ENCODE results near the gene UTP3.
A peak's percentile ranks its signal among the peaks of the same experiment; 100 is the strongest.
"Not testable (repeated sequence)": the region's sequence is repeated elsewhere in the genome, so short reads cannot be mapped to it uniquely, and the experiment has no call there.

Gene UTP3

GRCh38 chr4:70718811-70719604 is 30.7 kb downstream of the UTP3 start:
- DNase-seq (ENCODE audit: low spot score) = no peak

DNA sequence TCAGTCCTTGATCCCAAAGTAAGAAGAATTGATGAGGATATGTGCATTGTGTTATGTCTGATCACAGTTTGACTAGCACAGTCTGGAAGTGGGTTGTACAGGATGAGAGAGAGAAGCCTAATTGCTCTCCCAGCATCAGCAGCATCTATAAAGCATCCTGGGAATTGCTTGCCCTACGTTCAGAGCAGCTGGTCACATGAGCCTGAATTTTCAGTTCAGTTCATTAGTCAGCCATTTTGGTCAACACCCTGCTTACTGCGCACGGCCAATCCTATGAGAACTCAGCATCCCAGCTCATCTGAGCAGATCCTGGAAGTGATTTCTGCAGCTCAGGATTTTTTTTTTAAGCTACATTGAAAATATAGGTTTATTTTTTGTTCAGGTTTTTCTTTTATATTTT is 33.4 kb downstream of the UTP3 start, which contains the start of gene RUFY3:
RUFY3 (plus strand) TSS at position 218 of the 400 bp plus-strand sequence. CDS start 610 bp downstream, outside the sequence.
- peak; percentile 93 for DNase-seq (ENCODE audit: low spot score)

DNA sequence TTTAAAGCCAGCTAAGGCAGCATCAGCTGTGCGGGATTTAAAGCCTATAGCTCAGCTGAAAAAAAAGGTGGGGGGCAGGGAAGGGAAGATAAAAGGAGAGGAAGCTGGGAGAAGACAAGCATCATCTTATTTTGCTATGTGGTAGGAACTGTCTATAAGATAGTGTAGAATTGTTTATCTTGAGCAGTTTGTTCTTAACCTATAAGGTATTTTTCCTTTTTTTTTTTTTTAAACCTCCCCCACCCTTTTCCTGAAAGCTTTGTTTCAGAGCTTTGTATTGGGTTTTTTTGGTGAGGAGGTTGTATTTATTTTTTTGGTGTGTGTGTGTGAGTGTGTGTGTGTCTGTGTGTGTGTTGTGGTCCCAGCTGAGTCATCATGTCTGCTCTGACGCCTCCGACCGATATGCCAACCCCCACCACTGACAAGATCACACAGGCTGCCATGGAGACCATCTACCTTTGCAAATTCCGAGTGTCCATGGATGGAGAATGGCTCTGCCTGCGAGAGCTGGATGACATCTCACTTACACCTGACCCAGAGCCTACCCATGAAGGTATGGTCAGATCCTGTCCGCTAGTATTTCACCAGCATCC is 34.0 kb downstream of the UTP3 start:
- DNase-seq (ENCODE audit: low spot score) = peak; percentile 66

- no peak for DNase-seq (ENCODE audit: low spot score)
These were observed 36.1 kb downstream of the UTP3 start for GRCh38 chr4:70724463-70724862.

- DNase-seq (ENCODE audit: low spot score) = no peak
These were observed 37.3 kb downstream of the UTP3 start for GRCh38 chr4:70725633-70726032.

GRCh38 chr4:70726515-70726914 is 38.2 kb downstream of the UTP3 start:
- DNase-seq (ENCODE audit: low spot score) = not testable (repeated sequence)

- no peak for DNase-seq (ENCODE audit: low spot score)
These were observed 39.8 kb downstream of the UTP3 start for GRCh38 chr4:70728091-70728490.

DNA sequence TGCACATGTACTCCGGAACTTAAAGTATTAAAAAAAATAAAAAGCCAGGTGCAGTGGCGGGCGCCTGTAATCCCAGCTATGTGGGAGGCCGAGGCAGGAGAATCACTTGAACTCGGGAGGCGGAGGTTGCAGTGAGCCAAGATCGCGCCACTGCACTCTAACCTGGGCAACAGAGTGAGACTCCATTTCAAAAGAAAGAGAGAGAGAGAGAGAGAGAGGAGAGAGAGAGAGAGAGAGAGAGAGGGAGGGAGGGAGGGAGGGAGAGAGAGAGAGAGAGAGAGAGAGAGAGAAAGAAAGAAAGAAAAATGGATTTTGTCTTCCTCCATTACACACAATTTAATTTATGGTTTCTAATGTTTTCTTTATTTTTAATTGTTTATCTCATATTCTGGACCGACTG is 44.5 kb downstream of the UTP3 start:
- DNase-seq (ENCODE audit: low spot score) = not testable (repeated sequence)

DNA sequence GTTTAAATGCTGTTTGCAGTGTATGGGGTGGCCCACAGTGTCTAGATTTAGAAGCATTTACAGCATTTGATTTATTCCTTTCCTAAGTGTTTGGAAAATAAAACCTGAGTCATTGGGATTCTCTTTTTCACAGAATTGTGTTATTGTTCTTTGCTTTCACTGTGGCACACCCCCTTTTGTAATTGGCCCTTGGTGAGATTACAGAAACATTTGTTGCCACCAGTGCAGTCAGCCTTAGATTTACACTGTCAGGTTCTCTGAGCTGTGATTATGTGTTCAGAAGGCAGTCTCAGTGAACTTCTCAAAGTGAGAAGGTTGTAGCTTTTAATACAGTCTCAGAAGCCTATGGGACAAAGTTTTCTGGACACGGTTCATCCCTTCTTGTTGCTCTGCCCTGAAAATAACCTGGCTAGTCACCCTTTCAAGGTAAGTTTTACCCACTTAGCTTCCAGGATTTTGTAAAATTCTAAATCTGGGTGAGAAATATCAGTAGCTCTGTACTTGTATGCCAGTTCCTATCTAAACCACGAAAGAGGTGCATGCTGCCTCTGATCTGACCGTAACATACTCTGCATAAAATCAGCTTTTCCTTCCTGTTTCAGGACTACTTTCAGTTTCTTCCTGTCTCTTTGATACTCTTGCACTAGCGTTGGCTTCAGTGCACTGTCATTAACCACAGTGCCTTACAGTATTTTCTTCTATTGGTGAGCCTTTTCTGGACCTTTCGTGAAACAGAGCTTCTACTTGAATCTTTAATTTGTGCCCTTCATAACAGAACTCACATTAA is 46.0 kb downstream of the UTP3 start:
- peak; percentile 55 for DNase-seq (ENCODE audit: low spot score)

DNA sequence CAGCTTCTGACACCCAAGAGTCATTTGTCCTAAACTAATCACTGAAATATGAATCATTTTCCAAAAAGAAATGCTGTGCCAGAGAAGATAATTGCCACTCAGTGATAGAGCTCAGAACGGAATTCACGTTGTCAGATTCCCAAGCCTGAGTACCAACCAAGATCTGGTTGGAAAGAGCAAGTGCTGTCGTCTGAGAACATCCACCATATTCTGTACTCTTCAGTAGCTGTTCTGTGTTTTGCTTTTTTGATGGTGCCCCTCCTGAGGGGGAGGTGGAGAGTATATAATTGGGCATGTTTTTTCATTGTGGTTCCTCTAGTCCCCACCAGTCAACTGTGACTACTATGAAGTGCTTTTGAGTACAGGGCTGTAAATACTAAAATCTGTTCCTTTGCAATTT is 46.6 kb downstream of the UTP3 start:
- DNase-seq (ENCODE audit: low spot score) = no peak

DNA sequence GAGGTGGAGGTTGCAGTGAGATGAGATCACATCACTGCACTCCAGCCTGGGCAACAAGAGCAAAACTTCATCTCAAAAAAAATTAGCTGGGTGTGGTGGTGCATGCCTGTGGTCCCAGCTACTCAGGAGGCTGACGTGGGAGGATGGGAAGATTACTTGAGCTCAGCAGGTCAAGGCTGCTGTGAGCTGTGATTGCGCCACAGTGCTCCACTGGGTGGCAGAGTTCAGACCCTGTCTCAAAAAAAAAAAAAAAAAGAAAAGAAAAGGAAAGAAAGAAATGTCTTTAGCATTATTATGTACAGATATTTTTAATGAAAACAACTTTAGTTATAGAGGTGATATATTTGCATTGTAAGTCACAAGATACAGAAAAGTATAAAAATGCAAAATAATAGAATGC is 47.6 kb downstream of the UTP3 start:
- DNase-seq (ENCODE audit: low spot score) = not testable (repeated sequence)

- no peak for DNase-seq (ENCODE audit: low spot score)
These were observed 48.7 kb downstream of the UTP3 start for GRCh38 chr4:70737006-70737405.

DNA sequence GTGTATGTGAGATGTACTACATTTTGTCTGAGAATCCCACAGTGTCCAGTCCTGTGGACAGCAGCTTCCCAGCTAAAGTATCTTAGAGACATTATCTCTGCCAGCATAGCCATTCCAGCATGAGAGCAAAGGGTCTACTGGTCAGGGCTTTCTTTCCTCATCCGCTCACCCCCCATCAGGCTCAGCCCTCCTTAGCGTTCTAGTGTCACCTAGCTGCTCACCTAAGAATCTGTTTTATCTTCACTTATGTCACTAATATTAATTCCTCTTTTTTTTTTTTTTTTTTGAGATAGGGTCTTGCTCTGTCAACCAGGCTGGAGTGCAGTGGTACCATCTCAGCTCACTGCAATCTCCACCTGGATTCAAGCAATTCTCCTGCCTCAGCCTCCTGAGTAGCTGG is 49.1 kb downstream of the UTP3 start:
- no peak for DNase-seq (ENCODE audit: low spot score)

DNA sequence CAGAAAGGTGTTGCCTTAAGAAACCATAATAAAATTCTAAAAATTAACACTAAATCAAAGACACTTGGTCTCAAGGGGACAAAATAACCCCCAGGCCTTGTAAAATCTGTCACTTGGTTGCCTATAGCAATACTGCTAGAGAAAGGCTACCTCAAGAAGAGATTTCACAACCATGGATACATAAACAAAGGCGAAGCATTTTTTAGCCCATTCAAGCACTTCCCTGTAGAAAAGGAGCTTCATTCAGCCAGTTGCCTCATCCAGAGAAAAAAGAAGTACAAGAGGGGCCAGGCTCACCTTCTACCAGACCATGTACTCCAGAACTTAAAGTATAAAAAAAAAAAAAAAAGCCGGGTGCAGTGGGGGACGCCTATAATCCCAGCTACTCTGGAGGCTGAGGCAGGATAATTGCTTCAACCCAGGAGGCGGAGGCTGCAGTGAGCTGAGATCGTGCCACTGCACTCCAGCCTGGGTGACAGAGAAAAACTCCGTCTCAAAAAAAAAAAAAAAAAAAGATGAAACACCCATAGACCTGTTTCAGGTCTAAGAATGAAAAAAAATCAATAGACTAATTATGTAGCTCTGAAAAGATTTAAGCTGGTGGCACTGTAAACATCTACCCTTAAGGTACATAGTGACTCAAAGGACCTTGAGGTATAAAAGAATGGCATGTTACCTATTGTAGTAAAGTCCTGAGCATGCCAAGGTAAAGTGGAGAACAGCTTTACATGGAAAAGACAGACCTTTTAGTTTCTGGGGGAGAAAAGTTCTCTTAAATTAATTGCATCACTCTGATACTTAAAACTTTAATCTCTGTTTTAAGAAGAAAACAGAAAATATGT is 51.4 kb downstream of the UTP3 start:
- no peak for DNase-seq (ENCODE audit: low spot score)

All from AG08395 (cell line).